NK-92 treated with Interleukin-12 subunit alpha and Interleukin-12 subunit beta, amount 100 ng/mL, for 24 hours (cell line): Measurements from ENCODE around the gene AGAP1.

ENCODE experiments used
- DNase-seq: peaks from one replicate; lab custom pipeline; 2025; lab: John Stamatoyannopoulos, UW

Gene AGAP1

DNA sequence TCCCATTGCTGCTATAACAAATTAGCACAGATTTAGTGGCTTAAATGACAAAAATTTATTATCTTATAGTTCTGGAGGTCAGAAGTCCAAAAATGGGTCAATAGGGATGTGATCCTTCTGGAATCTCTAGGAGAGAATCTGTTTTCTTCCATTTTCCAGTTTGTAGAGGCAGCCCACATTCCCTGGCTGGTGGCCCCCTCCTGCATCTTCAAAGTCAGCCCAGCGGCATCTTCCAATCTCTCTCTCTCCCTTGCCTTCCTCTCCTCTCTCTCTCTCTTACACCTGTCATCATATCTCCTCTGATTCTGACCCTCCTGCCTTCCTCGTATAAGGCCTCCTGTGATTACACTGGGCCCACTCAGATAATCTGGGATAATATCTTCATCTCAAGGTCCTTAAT lies 3.9 kb upstream of the AGAP1 start:
- no peak for DNase-seq

DNA sequence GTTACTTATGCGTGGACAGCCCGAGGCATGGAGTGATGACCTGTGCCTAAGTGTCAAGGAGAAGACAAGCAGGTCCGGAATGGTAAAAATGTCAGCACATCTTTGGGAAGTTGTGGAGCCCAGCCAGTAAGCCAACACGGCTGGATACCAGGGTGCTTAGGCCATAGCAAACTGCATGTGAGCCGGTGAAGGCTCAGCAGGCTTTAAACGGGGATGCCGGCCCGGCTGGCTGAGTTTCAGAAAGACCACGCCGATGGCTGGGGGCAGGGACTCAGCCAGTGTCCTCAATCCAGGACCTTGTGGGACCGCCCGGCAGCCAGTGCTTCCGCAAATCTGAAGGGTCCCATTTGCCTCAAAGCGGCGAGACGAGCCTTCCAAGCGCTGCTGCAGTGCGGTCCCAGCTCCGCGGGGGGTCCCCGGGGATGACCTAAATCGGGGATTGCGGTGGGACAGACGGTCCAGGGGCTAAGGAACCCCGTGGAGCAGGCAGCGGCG lies 946 bp upstream of the AGAP1 start:
- no peak for DNase-seq

DNA sequence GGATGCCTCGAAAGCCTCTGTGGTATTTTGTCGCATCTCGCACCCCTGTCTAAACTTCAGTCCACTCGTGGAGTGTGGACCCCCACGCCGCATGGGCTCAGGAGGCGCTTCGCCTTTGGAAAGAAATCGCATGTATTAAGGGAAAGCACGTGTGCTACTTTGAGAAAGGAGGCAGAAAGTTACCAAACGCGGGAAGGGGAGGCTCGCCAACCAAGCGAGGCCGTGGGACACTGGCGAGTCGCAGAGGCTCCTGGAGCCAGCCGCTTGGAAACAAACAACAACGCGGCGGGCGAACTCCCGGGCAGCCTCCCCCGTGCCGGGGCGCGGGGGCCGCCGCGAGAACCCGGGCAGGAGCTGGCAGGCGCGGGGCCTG lies 455 bp upstream of the AGAP1 start:
- DNase-seq, result no peak

DNA sequence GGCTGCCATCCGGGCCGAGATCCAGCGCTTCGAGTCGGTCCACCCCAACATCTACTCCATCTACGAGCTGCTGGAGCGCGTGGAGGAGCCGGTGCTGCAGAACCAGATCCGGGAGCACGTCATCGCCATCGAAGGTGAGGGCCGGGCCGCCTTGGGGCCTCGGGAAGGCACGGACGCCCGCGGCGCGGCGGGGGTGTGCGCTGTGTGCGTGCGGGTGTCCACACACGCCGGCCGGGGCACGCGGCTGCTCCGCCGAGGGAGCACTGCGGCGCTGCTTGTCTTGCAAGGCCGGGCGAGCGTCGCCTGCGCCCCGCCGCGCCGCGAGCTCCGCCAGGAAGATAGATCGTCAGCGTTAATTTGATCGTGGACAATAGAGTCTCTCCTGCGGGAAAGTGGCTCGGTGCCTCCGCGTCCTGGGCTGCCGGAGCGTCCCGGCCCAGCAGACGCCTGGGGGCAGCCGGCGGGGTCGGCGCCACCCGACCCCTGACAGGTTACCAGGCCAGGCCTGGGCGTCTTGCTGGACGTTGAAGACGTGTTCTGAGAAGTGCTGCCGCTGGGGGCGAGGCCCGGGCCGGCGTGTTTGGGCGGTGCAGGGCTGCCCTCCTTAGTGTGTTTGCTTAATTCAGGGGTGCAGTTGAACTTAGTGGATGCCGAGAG lies 1.0 kb downstream of the AGAP1 start:
- no peak for DNase-seq

DNA sequence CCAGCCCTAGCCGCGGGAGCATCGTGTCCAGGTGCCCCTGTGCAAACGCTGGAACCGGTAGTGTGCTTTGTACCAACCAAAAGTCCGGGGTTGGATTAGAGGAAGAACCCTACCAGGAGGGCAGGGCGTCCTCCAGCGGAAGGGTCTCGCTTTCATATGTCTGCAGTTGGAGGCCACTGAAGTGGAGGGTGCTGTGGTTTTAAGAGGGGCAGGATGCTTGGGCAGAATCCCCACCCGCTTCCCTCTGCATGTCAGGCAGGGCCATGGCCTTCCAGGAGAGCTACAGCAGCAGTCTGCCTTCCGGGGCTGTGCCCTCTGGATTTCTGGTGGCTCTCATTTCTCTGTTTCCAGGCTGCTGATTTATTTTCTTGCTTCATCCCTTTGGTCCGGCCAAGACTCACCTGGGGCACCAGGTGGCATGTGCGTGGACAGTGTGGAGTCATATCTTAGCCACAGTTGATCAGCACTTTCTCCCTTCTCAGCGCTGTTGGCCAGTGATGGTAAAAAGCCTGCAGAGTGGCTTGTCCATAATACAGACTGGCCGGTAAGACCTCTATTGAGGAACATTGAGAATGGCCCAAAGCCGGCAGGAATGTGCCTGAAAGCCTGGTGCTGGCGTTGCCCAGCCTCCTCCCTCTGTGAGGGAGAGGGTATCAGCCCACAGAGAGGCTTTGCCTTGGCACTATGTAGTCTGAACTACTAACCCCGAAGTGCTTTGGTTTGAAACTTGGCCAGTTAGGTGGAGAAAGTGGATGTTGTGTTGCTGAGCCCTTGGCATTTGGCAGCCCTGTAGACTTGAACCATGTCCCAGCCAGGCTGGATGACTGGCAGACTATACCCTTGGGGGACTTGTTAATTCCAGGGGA lies 1.8 kb downstream of the AGAP1 start:
- no peak for DNase-seq

DNA sequence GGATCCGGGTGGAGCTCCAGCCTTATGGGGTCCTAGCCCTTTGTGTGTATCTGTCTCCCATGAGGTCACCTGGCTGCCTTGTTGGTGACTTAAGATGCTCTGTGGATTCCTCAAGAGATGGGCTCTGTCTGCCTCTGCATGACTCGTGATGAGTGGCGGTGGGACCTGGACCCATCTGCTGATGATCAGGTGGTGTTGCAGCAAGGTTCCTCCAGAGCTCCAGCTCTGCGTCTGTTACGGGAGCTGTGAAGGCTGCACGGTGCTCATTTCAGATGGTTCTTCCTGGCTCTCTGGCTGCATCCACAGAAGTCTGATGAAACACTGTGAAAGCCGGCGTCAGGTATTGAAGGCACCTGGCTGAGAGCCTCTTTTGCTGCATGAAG lies 2.4 kb downstream of the AGAP1 start:
- no peak for DNase-seq

DNA sequence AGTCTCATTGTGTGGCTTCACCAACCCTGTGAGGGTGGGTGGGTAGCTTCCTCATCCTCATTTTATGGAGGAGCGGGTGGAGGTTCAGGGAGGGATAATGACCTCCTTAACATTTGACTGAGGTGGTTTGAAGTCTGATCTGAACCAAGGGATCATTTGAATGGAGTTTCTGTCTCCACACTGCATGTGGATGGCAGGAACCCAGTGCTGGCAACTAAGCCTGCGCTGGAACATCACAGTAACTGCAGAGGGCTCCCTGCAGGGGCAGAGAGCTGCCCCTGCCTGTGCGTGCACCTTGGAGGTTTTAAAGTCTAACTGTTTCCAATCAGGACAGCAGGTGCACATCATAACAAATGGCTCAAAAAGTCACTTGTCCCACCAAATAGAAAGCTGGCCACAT lies 3.3 kb downstream of the AGAP1 start:
- DNase-seq, result no peak

DNA sequence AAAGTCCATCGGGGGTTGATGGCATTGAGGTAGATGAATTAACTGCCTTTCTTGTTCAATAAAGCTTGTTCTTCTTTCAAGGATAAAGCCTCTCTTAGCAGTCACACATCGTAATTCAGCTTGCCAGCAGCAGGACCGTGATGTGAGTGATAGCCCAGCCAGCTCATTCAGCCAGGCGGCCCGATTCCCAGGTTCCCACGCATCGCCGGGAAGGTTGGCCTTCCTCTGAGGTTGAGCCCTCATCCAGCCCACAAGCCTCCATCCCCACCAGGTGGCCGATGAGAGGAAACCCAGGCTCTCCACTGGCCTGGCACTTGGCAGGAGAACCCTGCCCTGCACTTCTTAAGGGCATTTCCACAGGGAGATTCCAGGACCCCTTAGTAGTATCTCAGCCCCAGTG lies 4.7 kb downstream of the AGAP1 start:
- no peak for DNase-seq

DNA sequence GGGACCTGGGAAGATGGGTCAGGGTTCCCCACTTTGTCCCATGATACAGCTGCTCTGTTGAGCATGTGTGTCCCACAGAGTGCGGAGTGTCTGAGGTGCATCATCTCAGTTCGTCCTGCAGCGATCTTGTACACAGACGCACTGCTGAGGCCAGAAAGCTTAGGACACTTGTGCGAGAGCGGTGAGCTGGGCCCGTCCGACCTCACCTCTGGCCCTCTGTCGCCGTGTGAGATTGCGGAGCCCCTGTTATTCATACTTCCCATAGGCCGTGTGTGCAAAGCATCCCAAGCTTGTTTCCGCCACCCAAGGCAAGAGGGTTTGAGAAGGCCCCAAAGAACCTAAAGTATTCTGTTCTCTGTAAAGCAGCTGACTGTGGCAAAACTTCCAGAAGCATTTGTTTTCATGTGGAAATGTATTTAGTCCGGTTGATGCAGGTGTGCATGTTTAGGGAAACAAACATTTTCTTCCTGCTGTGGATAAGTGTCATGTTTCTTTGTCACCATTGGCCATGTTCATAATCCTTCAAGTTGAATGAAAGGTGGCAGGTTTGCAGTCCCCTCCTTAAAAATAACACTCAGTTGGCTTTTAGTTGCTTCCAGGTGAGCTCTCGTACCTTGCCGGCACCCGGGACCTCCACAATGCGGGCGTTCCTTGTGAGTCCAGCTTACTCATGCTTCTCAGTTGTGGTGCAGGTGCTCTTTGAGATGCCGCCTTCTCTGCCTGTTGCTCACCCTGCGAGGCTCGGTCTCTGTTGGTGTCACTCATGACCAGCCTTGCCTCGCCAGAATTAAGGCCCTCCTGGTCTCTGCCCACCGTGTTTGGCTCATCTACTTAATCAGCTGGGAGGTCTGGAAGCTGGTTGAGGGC lies 5.3 kb downstream of the AGAP1 start:
- no peak for DNase-seq

DNA sequence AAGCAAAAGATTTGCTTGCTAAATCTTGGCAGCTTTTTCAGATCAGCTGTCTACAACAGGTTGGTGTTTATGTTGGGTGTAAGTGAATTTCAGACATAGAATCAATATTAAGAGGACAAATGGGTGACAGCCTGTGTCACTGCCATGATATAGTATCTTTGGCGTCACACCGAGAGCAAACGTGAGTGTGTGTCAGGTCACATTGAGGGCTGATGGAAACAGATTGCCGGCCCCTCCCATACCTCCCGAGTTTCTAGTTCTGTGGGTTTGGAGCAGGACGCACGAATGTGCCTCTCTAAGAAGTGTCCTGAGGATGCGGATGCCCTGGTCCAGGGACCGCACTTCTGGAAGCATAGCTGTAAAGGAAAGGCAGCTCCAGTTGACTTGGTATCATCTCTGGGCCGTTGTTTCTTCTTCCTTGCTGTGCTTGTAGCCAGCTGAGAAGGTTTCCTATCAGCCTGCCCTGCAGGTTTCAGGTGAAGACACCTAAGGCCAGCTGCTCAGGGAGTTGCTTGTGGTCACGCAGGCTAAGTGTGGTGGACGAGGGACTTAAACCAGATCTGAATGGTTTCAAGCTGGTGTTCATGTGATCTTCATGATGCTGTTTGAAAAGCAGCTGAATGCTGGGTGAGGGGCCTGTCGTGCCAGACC lies 6.4 kb downstream of the AGAP1 start:
- DNase-seq, result no peak

DNA sequence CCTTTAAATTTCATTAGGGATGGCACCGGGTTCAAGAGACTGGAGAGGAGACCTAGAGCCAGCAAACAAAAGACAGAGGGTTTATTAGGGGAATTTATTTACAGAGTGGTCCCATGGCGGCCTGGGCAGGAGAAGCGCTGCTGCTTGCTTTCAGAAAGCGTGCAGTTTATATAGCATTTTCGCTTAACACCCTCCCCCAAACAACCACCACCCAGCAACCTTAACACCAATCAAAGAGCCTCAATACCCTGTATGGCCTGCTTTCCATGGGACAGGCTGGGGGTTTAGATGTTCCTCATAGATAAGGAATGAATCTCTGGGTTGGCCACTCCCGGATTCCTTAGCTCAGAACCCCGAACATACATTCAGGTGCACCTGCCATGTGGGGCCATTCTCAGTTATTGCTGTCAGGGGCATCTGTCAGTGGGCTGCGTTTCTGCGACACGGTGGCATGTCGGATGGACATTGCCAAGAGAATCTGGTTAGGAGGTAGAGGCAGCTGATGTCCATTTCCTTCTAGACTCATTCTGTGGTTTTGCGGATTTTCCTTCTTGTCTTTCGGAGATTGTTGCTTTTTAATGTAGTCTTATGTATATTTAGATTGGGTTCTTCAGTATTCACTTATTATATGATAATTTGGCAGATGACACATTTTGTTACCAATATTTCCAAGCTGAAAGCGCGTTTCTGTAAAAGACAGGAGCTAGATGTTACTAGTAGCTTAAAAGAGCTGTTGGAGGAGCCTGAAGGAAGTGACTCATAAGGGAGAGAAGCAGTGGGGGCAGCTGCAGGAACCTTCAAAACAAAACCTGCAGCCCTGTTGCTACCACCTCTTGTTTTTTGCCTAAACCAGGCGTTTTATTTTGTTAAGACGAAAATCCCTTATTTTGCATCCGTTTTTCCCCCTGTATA lies 7.2 kb downstream of the AGAP1 start:
- DNase-seq, result no peak

DNA sequence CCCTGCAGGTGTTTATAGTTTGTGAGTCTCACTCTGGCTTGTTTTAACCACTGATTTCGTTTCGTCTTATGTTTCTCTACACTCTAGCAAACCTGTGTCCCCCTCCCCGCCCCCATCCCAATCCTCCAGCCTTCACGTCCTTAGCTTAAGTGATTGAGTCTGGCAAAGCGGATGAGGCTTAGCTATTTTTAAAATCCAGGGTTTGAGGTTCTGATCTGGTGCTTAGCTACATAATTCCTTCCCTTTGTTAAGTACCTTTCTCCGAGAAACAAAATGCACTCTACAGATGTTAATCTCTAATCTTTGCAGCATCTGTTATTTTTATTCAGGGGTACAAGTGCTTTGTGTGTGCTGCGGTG lies 7.8 kb downstream of the AGAP1 start:
- peak; percentile 15 for DNase-seq

DNA sequence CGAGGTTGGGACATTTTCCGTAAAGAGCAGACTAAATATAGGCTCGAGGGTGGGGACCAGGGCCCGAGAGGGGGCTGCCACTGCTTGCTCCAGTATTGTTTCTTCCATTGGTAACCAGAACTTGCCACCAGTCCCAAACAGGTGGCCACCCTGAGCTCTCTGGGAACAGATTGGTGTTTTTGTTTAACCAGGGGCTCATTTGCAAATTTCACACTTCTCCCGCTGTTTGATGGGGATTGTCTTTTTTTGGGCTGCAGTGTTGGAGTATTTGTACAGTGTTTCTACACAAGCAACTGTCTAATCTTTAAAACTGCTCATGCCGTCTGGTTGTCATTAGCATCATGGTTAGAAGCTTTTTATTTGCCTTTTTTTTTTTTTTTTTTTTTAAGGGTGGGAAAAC lies 8.5 kb downstream of the AGAP1 start:
- no peak for DNase-seq

DNA sequence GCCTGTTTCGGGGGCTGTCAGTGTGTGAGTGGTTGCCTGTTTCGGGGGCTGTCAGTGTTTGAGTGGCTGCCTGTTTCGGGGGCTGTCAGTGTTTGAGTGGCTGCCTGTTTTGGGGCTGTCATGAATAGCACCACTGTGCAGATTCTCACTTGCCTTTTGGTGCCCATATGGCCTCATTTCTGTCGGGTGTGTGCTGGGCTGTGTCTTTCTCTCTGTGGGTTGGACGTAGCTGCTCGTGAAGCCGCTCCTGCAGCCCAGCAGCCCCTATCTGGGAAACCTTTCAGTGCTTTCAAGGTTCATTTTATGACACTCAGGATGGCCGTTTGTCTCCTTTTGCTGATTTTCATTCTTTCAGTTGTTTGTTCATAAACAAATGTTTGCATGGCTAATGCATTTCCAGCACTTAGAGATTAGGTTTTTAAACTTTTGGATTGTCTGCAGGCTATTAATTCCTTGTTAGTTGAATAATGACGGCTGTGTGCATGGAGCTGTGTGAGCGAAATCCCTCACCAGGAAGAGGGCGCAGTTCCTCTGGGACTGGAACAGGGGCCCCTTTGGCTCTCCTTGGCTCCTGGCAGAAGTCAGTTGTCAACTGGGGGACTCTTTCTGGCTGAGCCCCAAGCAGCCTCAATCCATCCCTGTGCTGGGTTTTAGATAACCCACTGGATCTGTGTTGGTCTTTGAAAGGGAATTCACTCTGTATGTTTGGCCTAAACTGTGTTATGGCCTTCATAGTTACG lies 10.8 kb downstream of the AGAP1 start:
- no peak for DNase-seq

DNA sequence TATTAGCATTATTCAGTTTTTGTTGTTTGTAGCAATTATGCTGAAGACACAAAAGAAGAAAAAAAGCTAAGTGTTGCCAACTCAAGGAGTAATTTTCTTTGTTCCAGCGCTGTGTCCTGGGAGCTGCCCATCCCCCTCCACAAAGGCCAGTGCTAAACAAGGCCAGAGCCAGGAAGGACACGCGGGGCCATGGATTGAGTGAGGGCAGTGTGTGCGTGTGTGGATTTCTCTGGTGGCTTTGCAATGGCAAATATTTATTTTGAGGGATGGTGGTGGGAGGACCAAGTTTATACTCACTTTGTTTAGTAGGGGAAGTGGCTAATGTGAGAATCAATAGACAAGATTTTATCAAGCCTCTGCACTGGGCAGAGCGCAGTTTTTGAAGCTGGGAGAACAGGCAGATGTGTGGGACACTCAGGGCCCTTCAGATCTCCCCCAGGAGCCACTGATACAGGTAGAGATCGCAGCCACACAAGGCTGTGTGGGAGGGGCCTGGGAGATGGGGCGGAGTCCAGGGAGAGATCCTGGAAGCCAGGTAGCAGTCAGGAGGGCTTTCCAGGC lies 11.4 kb downstream of the AGAP1 start:
- DNase-seq, result no peak

DNA sequence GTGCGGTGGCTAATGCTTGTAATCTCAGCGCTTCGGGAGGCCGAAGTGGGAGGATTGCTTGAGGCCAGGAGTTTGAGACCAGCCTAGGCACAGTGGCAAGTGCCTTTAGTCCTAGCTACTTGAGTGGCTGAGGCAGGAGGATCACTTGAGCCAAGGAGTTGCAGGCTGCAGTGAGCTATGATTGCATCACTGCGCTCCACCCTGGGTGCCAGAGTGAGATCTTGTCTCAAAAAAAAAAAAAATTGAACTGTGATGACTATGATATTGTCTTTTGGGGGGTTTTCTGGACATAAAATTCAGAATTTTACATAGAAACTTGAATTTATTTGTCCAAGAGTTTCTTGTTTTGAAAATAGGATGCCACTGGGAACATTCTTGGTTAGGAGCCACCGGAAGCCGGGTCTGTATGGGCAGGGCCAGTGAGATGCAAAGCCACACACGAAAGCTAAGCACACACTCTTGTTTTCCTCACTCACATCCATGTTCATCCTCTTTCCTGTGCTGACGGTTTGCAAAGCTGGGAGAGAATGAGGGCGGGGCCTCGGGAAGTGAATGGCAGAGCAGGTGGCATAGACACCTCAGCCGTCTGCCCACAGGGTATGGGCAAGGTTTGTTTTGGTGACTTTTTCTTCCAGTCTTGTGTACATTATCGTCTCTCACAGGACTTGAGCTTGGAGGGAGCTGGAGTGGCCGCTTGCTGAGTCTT lies 12.6 kb downstream of the AGAP1 start:
- DNase-seq, result no peak

DNA sequence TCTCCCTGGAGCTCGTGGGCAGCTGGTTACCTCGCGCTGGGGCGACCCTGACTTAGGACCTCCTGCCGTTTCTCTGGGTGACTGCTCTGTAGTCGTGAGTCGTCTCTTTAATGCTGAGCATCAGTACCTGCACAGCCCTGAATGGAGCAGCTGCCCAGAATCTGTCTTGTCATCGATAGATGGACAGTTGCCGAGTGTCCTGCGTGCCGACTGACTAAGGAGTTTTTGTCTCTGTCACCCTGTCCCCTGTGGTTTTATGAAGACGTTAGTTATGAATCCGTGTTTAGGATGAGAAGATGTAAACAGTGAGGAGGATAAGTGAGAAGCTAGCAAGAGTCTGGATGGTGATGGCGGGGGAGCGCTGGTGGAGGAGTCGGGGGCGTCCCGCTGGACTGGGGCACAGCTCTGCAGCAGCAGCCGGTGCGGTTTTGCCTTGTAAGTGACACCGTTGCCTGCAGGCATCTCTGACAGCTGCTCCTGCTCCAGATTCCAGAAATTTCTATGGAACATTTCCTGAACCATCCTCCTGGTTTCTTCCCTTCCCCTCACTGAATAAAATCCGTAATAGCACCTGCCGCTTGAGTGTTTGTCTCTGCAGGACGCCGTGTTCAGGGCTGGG lies 13.3 kb downstream of the AGAP1 start:
- DNase-seq, result no peak

DNA sequence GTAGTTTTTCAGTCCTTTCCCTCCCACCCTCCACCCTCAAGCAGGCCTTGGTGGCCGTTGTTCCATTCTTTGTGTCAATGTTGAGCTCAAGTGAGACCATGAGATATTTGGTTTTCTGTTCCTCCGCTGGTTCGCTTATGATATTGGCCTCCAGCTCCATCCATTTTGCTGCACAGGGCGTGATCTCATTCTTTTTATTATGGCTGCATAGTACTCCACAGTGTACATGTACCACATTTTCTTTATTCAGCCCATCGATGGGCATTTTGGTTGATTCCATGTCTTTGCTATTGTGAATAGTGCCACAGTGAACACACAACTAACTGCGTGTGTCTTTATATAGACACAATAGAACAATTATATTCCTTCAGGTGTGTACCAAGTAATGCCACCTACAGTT lies 14.1 kb downstream of the AGAP1 start:
- no peak for DNase-seq
